Thyroid gland (tissue), 4 donors: ENCODE measurements around the gene CXCL14.

Source experiments
- POLR2A ChIP-seq, 2 donors: fragments of 450-650 bp; IDR thresholded peaks; one replicate each; pipeline ENCODE4 v1.6.1; 2017; ENCODE audit warnings: antibody characterized with exemption in 2 of 2, mild to moderate bottlenecking in 2 of 2, moderate library complexity in 1 of 2
- TF ChIP-seq, protein P1 (sequence below), 6 experiments: fragments of 200-600 bp in 3 of 6; fragments of 450-650 bp in 3 of 6; sonication (generic) in 3 of 6; IDR thresholded peaks; one replicate each; pipeline ENCODE4 v1.5.1; 2016 to 2019; ENCODE audit warnings: antibody characterized with exemption in 6 of 6, mild to moderate bottlenecking in 2 of 6, inconsistent platforms in 1 of 6, moderate library complexity in 1 of 6

DNA sequence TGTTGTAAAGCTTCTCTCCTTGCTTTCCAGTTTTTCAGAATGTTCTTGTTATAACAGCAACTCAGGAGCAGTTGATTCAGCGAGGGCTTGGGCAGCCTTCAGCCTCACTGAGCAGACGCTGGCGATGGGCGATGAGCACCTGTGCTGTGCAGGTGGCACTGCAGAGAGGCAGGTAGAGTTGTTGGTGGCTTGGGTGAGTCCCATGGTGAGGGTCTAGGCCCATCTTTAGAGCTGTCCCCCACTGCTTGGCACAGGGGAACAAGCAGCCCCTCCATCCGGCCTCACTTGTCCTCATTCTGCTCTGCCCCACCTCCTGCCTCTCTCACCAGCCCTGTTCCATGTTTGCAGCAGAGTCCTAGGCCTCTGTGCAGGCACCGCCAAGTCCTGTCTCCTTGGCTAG, 6.1 kb upstream of the CXCL14 start:
- TF ChIP-seq, protein P1, sequence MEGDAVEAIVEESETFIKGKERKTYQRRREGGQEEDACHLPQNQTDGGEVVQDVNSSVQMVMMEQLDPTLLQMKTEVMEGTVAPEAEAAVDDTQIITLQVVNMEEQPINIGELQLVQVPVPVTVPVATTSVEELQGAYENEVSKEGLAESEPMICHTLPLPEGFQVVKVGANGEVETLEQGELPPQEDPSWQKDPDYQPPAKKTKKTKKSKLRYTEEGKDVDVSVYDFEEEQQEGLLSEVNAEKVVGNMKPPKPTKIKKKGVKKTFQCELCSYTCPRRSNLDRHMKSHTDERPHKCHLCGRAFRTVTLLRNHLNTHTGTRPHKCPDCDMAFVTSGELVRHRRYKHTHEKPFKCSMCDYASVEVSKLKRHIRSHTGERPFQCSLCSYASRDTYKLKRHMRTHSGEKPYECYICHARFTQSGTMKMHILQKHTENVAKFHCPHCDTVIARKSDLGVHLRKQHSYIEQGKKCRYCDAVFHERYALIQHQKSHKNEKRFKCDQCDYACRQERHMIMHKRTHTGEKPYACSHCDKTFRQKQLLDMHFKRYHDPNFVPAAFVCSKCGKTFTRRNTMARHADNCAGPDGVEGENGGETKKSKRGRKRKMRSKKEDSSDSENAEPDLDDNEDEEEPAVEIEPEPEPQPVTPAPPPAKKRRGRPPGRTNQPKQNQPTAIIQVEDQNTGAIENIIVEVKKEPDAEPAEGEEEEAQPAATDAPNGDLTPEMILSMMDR (IDR thresholded peaks at IDR 0.05) = no peak
- TF ChIP-seq POLR2A (IDR thresholded peaks at IDR 0.05) = no peak
